Sigmoid colon (tissue), 7 donors: Measurements from ENCODE around the gene HSPB7. TPM values are rescaled to one million over a fixed set of nuclear protein-coding genes. Genes with fewer than 3 reads are reported as not detected.

Experiments used
- DNase-seq: peaks from one replicate; pipeline ENCODE4 v3.0.0-alpha.2; 2019
- H3K27ac ChIP-seq, 4 donors: fragments of 200-600 bp; sonication (generic); one replicate each; pipeline ENCODE4 v1.5.1; 2016 to 2019; ENCODE audit warnings: mild to moderate bottlenecking in 1 of 4
- H3K27me3 ChIP-seq, 3 donors: fragments of 200-600 bp; sonication (generic); one replicate each; pipeline ENCODE4 v1.5.1; 2019; ENCODE audit warnings: mild to moderate bottlenecking in 1 of 3
- H3K36me3 ChIP-seq, 4 donors: fragments of 200-600 bp; sonication (generic); one replicate each; pipeline ENCODE4 v1.5.1; 2016 to 2019
- H3K4me1 ChIP-seq, 4 donors: fragments of 200-600 bp; sonication (generic); one replicate each; pipeline ENCODE4 v1.5.1; 2017 to 2019
- H3K4me3 ChIP-seq, 4 donors: fragments of 200-600 bp; sonication (generic); one replicate each; pipeline ENCODE4 v1.5.1; 2017 to 2019; ENCODE audit warnings: mild to moderate bottlenecking in 2 of 4, moderate library complexity in 1 of 4
- H3K9me3 ChIP-seq, 4 donors: fragments of 200-600 bp in 3 of 4; sonication (generic) in 3 of 4; one replicate each; pipeline versions ENCODE4 v1.5.1 to v1.6.1; 2013 to 2019
- EP300 ChIP-seq, 4 donors: sonication (generic); formaldehyde crosslinking; IDR thresholded peaks; one replicate each; pipeline ENCODE4 v1.6.1; 2017; ENCODE audit warnings: antibody characterized with exemption in 4 of 4
- POLR2A ChIP-seq, 2 donors: fragments of 450-650 bp; IDR thresholded peaks; one replicate each; pipeline ENCODE4 v1.6.1; 2016; ENCODE audit warnings: antibody characterized with exemption in 2 of 2, mild to moderate bottlenecking in 2 of 2, moderate library complexity in 2 of 2
- POLR2AphosphoS5 ChIP-seq, 4 donors: sonication (generic); formaldehyde crosslinking; IDR thresholded peaks; one replicate each; pipeline ENCODE4 v1.6.1; 2017; ENCODE audit warnings: antibody characterized with exemption in 4 of 4
- WGBS, 2 donors: extraction: QIAGEN DNeasy Blood & Tissue Kit; methylation state at CpG; one replicate each; pipeline ENCODE4 v1.1.7; 2013; 5-methylcytosine and 5-hydroxymethylcytosine counted together
- intact Hi-C: fragments of 100-400 bp; cut with DNase I; formaldehyde crosslinking; loops from one replicate; pipeline ENCODE4 v1.15.1; 2023
- polyA plus RNA-seq, 3 donors: library from polyadenylated mRNA; stranded (reverse); fragments of 200-250 nt; gene quantifications; one replicate each; pipeline ENCODE4 v1.2.3, GENCODE V29; 2013
- total RNA-seq, 4 donors: library from RNA; depleted of rRNA; stranded (reverse); fragments of >200 nt; gene quantifications; one replicate each; pipeline ENCODE4 v1.1.0, GENCODE V29; 2016
- TF ChIP-seq, protein P1 (sequence below), 4 experiments: fragments of 450-650 bp in 3 of 4; fragments of 200-600 bp in 1 of 4; IDR thresholded peaks; one replicate each; pipeline ENCODE4 v1.5.1; 2016 to 2019; ENCODE audit warnings: antibody characterized with exemption in 4 of 4, mild to moderate bottlenecking in 3 of 4, moderate library complexity in 2 of 4
- donor health status: healthy with polysubstance abuse.
- donor health status: Bipolar disorder and iron deficiency.
- donor health status: healthy.

HSPB7 gene
- total and polyA plus RNA-seq, 7 donors, result 6.7 to 224 (median 44.4) TPM

DNA sequence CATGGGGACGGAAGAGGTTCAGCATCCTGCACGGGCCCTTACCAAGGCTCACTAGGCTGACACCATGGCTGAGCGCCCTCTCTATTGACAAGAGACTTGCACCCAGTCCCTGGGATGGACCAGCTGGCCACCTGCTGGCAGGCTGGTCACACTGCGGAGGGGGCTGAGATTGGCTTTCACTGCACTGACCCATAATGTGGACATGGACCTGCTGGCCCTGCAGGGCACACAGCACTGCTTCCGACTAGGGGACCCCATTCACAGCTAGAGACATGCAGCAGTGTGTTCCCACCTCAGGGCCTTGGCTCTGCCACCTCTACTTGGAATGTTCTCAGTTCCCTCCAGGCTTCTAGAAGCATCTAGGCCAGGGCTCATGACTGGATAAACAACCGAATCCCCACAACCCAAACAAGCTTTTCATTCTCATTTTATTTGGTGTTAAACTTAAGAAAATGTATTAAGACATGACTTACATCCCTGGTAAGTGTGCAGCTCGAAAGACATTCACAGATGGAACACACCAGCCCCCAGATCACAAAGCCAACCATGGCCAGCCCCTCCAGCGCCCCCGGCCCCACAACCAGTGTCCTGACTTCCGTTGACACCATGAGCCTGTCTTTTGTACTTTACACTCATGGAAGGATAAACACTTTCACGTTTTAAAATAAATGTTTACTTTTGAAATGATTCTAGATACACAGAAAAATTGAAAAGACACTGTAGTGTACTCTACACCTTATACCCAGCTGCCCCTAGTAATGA lies 23.1 kb downstream of the HSPB7 start:
- peak overlapping the region in 1 of 4 donors; percentile 40 for H3K27ac ChIP-seq

DNA sequence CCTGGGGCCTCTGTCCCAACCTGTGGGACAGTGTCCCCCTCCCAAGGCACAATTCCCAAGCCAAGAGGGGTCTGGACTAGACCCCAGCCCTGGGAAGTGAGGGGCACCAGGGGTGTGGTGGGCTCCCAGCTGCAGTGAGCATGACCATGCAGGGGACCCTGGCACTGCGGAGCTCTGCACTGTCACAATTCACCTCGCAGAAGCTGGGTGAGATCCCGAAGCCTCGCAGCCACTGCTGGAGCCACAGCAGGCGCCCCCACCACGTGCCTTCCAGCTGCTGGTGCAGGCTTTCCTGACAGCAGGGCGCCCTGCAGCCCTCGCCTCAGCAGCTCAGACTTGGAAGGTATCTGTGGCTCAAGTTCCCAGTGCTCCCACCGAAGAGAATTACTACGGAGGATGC lies 23.8 kb downstream of the HSPB7 start:
- Histone ChIP-seq H3K4me1 (no peaks in the 10 kb centered on the region), H3K4me3 (no peak overlapping the region), H3K36me3 (no peaks in the 10 kb centered on the region), H3K9me3 (no peaks in the 10 kb centered on the region), H3K27me3 (no peaks in the 10 kb centered on the region), H3K27ac (no peak overlapping the region)
- no peak for DNase-seq
- TF ChIP-seq POLR2A (IDR thresholded peaks at IDR 0.05), result no peak
- TF ChIP-seq, protein P1, sequence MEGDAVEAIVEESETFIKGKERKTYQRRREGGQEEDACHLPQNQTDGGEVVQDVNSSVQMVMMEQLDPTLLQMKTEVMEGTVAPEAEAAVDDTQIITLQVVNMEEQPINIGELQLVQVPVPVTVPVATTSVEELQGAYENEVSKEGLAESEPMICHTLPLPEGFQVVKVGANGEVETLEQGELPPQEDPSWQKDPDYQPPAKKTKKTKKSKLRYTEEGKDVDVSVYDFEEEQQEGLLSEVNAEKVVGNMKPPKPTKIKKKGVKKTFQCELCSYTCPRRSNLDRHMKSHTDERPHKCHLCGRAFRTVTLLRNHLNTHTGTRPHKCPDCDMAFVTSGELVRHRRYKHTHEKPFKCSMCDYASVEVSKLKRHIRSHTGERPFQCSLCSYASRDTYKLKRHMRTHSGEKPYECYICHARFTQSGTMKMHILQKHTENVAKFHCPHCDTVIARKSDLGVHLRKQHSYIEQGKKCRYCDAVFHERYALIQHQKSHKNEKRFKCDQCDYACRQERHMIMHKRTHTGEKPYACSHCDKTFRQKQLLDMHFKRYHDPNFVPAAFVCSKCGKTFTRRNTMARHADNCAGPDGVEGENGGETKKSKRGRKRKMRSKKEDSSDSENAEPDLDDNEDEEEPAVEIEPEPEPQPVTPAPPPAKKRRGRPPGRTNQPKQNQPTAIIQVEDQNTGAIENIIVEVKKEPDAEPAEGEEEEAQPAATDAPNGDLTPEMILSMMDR (IDR thresholded peaks at IDR 0.05), result no peak
- no peak for TF ChIP-seq EP300 (IDR thresholded peaks at IDR 0.05)
- no peak for TF ChIP-seq POLR2AphosphoS5 (IDR thresholded peaks at IDR 0.05)
- WGBS, 2 donors, result 92 to 95% methylated on average over 10 of the region's 10 CpGs
- intact Hi-C loops, result loop anchor here (2.0 kb wide), 2 partner anchors 179 to 201 kb away; no protein-coding TSS in a partner anchor

More for the DNA sequence above, 23.1 kb downstream of the HSPB7 start:
- no peaks in the 10 kb centered on the region for H3K9me3 ChIP-seq
- intact Hi-C loops, result loop anchor here (2.0 kb wide), 2 partner anchors 180 to 202 kb away; no protein-coding TSS in a partner anchor
- TF ChIP-seq, protein P1 (IDR thresholded peaks at IDR 0.05), result peak; percentile 65 to 86 (median 77)
- TF ChIP-seq POLR2A (IDR thresholded peaks at IDR 0.05), result no peak
- DNase-seq, result peak; percentile 84
- 53 to 72% methylated on average over 11 of the region's 11 CpGs for WGBS, 2 donors
- H3K4me3 ChIP-seq, result no peak overlapping the region
- no peaks in the 10 kb centered on the region for H3K36me3 ChIP-seq
- H3K4me1 ChIP-seq, result no peaks in the 10 kb centered on the region
- H3K27me3 ChIP-seq, result no peaks in the 10 kb centered on the region

DNA sequence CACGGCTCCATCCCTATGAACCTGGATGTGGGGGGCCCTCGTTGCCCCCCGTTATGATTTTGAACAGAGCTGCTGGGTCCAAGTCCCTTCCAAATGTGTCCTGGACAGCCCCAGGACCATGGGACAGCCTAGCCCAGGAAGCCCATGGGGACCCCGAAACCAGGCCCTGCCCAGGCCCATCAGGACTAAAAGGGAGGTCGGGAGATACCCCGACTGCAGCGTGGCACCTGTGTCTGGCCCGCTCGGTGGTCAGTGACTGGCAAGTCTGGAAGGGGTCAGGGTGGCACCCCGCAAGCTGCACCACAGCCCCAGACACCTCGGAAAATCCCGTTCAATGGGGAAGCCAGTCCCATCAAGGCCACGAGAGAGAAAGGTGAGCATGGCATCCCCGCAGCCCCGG lies 24.2 kb downstream of the HSPB7 start:
- TF ChIP-seq POLR2AphosphoS5 (IDR thresholded peaks at IDR 0.05) (no peak), EP300 (IDR thresholded peaks at IDR 0.05) (no peak)
- intact Hi-C loops, result loop anchor here (2.0 kb wide), 2 partner anchors 179 to 201 kb away; no protein-coding TSS in a partner anchor
- no peak overlapping the region for H3K27ac ChIP-seq

DNA sequence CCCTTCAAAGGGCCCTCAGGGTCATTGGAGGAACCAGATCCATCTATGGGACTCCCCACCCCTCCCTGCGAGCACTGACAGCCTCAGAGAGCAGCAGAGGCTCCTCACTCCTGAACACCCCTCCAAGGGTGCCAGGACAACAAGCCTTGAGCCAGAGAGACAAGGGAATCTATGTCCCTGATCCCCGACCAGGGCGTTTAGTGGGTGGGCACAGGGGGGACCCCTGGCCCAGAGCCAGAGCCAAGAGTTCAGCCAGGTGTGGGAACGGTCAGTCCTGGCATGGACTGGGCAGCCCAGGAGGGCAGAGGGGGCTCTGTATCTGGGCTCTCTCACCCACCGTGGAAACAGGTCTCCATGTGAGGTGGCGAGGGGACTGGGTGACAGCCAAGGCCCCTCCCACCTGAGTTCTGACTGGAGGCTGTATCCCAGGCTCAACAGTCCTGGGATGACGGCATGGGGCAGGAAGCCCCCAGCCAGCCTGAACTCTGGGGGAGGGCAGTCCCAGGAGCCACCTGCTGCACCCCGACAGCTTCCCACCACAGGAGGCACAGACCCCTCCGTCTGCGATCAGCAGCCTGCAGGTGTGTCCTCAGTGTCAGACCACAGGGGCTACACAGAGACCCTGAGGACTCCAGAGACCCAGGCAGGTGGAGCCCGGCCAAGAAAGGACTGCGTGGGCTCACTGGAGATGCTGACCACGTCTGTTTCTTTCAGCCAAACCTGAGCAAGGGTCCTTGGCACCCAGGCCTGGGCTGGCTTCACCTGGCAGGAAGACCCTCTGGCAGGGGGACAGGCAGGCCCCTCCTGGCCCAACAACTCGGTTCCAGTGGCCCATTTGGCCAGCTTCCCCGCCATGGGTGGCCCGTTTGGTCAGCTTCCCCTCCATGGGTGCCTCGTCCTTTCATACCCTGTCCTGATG lies 25.0 kb downstream of the HSPB7 start:
- Histone ChIP-seq H3K36me3 (no peaks in the 10 kb centered on the region), H3K4me3 (no peak overlapping the region), H3K27me3 (no peaks in the 10 kb centered on the region), H3K9me3 (no peaks in the 10 kb centered on the region), H3K27ac (no peak overlapping the region), H3K4me1 (no peaks in the 10 kb centered on the region)
- DNase-seq, result no peak
- TF ChIP-seq POLR2AphosphoS5 (IDR thresholded peaks at IDR 0.05) (no peak), EP300 (IDR thresholded peaks at IDR 0.05) (no peak), POLR2A (IDR thresholded peaks at IDR 0.05) (no peak)
- TF ChIP-seq, protein P1 (IDR thresholded peaks at IDR 0.05), result no peak
- 82 to 86% methylated on average over 17 of the region's 17 CpGs for WGBS, 2 donors
- intact Hi-C loops, result no loop called here

More for the DNA sequence above, 24.2 kb downstream of the HSPB7 start:
- WGBS, 2 donors, result 89 to 95% methylated on average over 15 of the region's 15 CpGs
- H3K4me1 ChIP-seq, result no peaks in the 10 kb centered on the region
- no peak overlapping the region for H3K4me3 ChIP-seq
- H3K36me3 ChIP-seq, result no peaks in the 10 kb centered on the region
- H3K27me3 ChIP-seq, result no peaks in the 10 kb centered on the region
- no peak for DNase-seq
- no peaks in the 10 kb centered on the region for H3K9me3 ChIP-seq

DNA sequence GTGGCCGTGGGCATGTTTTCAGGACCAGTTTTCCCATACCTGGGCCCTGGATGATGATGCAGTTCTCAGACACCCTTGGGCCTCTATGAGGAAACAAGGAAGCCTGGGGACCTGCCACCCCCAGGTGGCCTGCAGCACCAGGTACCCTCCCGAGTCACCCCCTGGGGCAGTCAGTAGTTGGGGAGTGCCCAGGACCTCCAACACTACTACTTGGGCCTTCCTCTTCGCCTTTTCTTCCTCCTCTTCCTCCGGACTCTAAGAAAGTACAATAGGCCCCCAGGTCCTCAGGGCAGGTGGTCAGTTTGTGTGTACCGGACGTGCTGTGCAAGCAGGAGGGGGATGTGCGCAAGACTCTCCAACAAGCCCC lies 25.7 kb downstream of the HSPB7 start:
- Histone ChIP-seq H3K9me3 (no peaks in the 10 kb centered on the region), H3K27ac (no peak overlapping the region), H3K27me3 (no peaks in the 10 kb centered on the region), H3K4me3 (no peak overlapping the region), H3K36me3 (no peaks in the 10 kb centered on the region), H3K4me1 (no peaks in the 10 kb centered on the region)
- no peak for DNase-seq
- intact Hi-C loops, result no loop called here
- WGBS, 2 donors, result 90 to 91% methylated on average over 7 of the region's 7 CpGs
- TF ChIP-seq POLR2AphosphoS5 (IDR thresholded peaks at IDR 0.05) (no peak), POLR2A (IDR thresholded peaks at IDR 0.05) (no peak), EP300 (IDR thresholded peaks at IDR 0.05) (no peak)
- TF ChIP-seq, protein P1 (IDR thresholded peaks at IDR 0.05), result no peak
